ENCODE data around the gene PRDM2.
A peak's percentile ranks its signal among the peaks of the same experiment; 100 is the strongest.

Gene PRDM2

DNA sequence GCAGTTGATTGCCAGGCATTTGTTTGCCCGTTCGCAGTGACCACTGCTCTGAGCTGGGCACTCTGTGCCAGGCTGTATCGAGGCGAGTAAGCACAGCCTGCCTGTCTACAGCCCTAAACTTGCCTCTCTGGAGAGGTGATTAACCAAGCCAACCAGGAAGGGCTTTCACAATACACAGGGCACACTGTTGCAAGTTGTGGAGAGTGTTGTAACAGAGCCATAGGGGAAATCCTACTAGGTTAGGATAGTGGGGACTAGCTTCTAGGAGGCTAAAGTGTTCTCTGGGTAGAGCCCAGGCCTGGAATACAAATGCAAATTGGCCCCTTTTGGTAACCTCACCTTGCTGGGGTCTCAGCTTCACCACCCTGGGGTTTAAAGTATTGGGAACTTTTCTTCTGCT, 23.8 kb downstream of the PRDM2 start:
- H3K4me3 ChIP-seq (ENCODE audit: low read length), result no peak overlapping the region
- no peak for TF ChIP-seq CTCF (IDR thresholded peaks at IDR 0.05; ENCODE audit: insufficient read depth, low read depth, low read length, missing control alignments)
- peak; percentile 88 for DNase-seq (ENCODE audit: low read depth)

- H3K4me3 ChIP-seq (ENCODE audit: low read length), result no peak overlapping the region
- peak; percentile 77 for TF ChIP-seq CTCF (IDR thresholded peaks at IDR 0.05; ENCODE audit: insufficient read depth, low read depth, low read length, missing control alignments)
- peak; percentile 67 for DNase-seq (ENCODE audit: low read depth)
These were observed 25.8 kb downstream of the PRDM2 start for GRCh38 chr1:13725714-13726175.

GRCh38 chr1:13728091-13728715, 28.2 kb downstream of the PRDM2 start:
- DNase-seq (ENCODE audit: low read depth), result no peak
- no peak for TF ChIP-seq CTCF (IDR thresholded peaks at IDR 0.05; ENCODE audit: insufficient read depth, low read depth, low read length, missing control alignments)
- no peak overlapping the region for H3K4me3 ChIP-seq (ENCODE audit: low read length)

DNA sequence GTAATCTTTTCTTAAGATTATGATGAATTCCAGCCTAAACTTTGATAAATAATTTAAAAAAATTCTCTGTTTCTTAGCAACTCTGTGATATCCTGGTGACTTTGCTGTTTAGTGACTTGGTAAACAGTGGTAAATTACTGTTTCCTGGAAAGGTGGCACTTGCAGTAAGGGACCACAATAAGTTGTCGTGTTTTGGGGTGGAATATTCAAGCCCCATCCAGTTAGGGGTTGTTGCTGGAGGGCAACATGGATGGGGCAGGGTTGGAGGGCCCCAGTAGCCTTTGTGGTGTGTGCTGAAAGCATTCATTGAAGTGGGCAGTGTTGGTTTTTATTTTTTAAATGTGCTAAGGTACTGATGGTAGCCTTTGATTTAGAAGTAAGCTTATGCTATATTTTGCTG, 30.3 kb downstream of the PRDM2 start:
- no peak overlapping the region for H3K4me3 ChIP-seq (ENCODE audit: low read length)
- no peak for TF ChIP-seq CTCF (IDR thresholded peaks at IDR 0.05; ENCODE audit: insufficient read depth, low read depth, low read length, missing control alignments)
- DNase-seq (ENCODE audit: low read depth), result no peak

- DNase-seq (ENCODE audit: low read depth), result peak; percentile 28
- no peak for TF ChIP-seq CTCF (IDR thresholded peaks at IDR 0.05; ENCODE audit: insufficient read depth, low read depth, low read length, missing control alignments)
- H3K4me3 ChIP-seq (ENCODE audit: low read length), result no peak overlapping the region
These were observed 30.9 kb downstream of the PRDM2 start for GRCh38 chr1:13730751-13731482.

DNA sequence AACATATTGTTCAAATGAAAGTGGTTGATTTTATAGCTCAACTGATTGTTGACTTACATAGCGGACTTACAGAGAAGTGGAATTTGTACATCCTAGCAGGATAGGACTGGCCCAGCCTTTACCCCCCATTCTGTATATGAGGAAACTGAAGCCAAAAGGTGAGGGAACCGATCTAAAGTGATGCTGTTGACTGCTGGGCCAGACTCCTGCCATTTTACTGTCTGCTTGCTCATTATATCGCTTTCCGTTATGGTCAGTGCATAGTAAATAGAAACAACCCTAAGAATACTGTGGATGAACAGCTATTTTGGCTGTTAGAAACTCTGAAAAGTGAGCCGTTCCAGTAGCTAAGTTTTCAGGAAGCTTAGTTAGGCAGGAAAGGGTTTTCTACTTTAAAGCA, 31.9 kb downstream of the PRDM2 start:
- H3K4me3 ChIP-seq (ENCODE audit: low read length), result no peak overlapping the region
- no peak for DNase-seq (ENCODE audit: low read depth)
- TF ChIP-seq CTCF (IDR thresholded peaks at IDR 0.05; ENCODE audit: insufficient read depth, low read depth, low read length, missing control alignments), result no peak
